NT2/D1 (cell line): ENCODE results near the gene YKT6.

ENCODE experiments used
- SUZ12 ChIP-seq: IDR thresholded peaks from 2 replicates; pipeline ENCODE4 v1.6.1; 2011; ENCODE audit not compliant: insufficient read length, insufficient read depth; ENCODE audit errors: extremely low read depth
- ZNF274 ChIP-seq: IDR thresholded peaks from 2 replicates; pipeline ENCODE4 v1.6.1; 2011; ENCODE audit warnings: mild to moderate bottlenecking, low read depth, low read length

GRCh38 chr7:44158873-44159631, 41.7 kb upstream of the YKT6 start:
- TF ChIP-seq ZNF274 = no peak
- no peak for TF ChIP-seq SUZ12
